Measurements from ENCODE around the gene DEPDC5. TPM values are rescaled to one million over a fixed set of nuclear protein-coding genes. Genes with fewer than 3 reads are reported as not detected.
"Not testable (repeated sequence)": the region's sequence is repeated elsewhere in the genome, so short reads cannot be mapped to it uniquely, and the experiment has no call there.

Gene DEPDC5
- total RNA-seq, 1 experiment from 2014 or later, result 13.7 TPM

DNA sequence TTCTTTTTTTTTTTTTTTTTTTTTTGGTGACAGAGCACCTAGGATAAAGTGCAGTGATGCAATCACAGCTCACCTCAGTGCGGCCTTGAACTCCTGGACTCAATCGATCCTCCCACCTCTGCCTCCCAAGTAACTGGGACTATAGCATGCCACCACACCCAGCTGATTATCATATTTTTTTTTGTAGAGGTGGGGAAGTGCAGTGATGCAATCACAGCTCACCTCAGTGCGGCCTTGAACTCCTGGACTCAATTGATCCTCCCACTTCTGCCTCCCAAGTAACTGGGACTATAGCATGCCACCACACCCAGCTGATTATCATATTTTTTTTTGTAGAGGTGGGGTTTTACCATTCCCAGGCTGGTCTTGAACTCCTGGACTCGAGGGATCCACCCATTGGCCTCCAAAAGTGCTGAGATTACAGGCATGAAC is 61.6 kb downstream of the DEPDC5 start:
- not testable (repeated sequence) for DNase-seq; H3K4me3 ChIP-seq (ENCODE audit: insufficient read depth, low read depth, low read length); H3K27me3 ChIP-seq (ENCODE audit: control insufficient read depth, insufficient read depth, low read length); H3K36me3 ChIP-seq (replicated peaks; ENCODE audit: control insufficient read depth, insufficient read depth, low read length)

DNA sequence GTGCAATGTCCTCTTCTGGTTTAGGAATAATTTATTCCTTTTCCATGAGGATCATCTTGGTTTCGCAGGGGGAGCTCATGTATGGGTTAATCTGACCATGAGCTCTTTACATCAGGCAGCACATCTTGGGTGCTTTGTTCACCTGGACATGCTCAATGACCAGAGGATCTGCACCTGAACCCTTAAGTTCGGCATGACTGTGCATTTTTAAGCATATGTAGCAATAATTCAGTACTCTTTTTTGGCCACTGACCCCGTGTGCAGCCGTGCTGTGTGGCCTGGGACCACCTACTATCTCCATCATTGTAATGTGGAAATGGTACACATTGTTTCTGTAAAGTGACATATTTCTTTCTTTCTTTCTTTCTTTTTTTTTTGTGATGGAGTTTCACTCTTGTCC is 62.9 kb downstream of the DEPDC5 start:
- no peak for DNase-seq
- Histone ChIP-seq H3K4me3 (ENCODE audit: insufficient read depth, low read depth, low read length) (no peak overlapping the region), H3K27me3 (ENCODE audit: control insufficient read depth, insufficient read depth, low read length) (no peaks in the 10 kb centered on the region), H3K36me3 (replicated peaks; ENCODE audit: control insufficient read depth, insufficient read depth, low read length) (peaks cover 7% of the 10 kb centered on the region)

GRCh38 chr22:31818481-31819392 is 64.9 kb downstream of the DEPDC5 start:
- DNase-seq, result peak; percentile 13
- no peak overlapping the region for H3K4me3 ChIP-seq (ENCODE audit: insufficient read depth, low read depth, low read length)
- no peaks in the 10 kb centered on the region for H3K27me3 ChIP-seq (ENCODE audit: control insufficient read depth, insufficient read depth, low read length)
- H3K36me3 ChIP-seq (replicated peaks; ENCODE audit: control insufficient read depth, insufficient read depth, low read length), result peaks cover 10% of the 10 kb centered on the region

DNA sequence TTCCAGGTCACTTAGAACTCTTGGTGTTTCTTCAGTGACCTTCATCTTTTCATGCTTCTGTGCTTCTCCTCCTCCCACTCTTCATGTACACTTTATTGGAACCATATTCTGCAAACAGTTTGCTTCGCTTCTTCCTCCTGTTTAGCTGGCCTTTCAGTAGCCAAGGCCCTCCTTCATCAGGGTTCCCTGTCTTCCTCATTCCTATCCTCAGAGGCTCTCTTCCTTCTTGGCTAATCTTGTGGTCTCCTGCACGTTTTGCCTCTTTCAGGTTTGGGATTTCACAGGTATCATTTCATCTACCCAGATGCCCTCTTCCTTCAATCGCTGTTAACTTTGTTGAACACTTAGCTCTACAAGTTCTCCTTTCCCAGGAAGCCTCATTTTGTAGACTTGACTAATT is 66.8 kb downstream of the DEPDC5 start:
- no peak overlapping the region for H3K4me3 ChIP-seq (ENCODE audit: insufficient read depth, low read depth, low read length)
- DNase-seq, result no peak
- no peaks in the 10 kb centered on the region for H3K27me3 ChIP-seq (ENCODE audit: control insufficient read depth, insufficient read depth, low read length)
- H3K36me3 ChIP-seq (replicated peaks; ENCODE audit: control insufficient read depth, insufficient read depth, low read length), result peaks cover 9% of the 10 kb centered on the region

GRCh38 chr22:31821572-31821971 is 67.8 kb downstream of the DEPDC5 start:
- no peak overlapping the region for H3K4me3 ChIP-seq (ENCODE audit: insufficient read depth, low read depth, low read length)
- no peak for DNase-seq
- no peaks in the 10 kb centered on the region for H3K27me3 ChIP-seq (ENCODE audit: control insufficient read depth, insufficient read depth, low read length)
- H3K36me3 ChIP-seq (replicated peaks; ENCODE audit: control insufficient read depth, insufficient read depth, low read length), result peaks cover 9% of the 10 kb centered on the region

DNA sequence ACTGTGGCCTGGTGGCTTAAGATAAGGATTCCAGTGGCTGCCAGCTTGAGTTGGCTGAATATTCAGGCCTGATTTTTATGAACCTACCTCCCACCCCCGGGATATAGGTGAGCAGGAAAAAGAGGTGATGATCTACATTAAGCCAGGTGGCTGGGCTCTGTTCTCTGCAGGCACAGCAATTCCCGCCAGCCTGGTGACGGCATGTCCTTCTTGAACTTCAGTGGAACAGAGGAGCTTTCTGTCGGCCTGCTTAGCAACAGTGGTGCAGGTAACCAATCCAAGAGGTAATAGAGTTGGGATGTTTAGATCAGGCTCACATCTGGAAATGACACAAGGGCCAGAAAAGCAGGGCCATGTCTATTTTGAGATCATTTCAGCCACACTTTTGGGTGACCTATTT is 68.7 kb downstream of the DEPDC5 start:
- Histone ChIP-seq H3K36me3 (replicated peaks; ENCODE audit: control insufficient read depth, insufficient read depth, low read length) (peaks cover 9% of the 10 kb centered on the region), H3K4me3 (ENCODE audit: insufficient read depth, low read depth, low read length) (no peak overlapping the region), H3K27me3 (ENCODE audit: control insufficient read depth, insufficient read depth, low read length) (no peaks in the 10 kb centered on the region)
- DNase-seq, result no peak

GRCh38 chr22:31825513-31825912 is 71.7 kb downstream of the DEPDC5 start:
- DNase-seq, result no peak
- peaks cover 5% of the 10 kb centered on the region for H3K36me3 ChIP-seq (replicated peaks; ENCODE audit: control insufficient read depth, insufficient read depth, low read length)
- no peak overlapping the region for H3K4me3 ChIP-seq (ENCODE audit: insufficient read depth, low read depth, low read length)
- H3K27me3 ChIP-seq (ENCODE audit: control insufficient read depth, insufficient read depth, low read length), result no peaks in the 10 kb centered on the region

DNA sequence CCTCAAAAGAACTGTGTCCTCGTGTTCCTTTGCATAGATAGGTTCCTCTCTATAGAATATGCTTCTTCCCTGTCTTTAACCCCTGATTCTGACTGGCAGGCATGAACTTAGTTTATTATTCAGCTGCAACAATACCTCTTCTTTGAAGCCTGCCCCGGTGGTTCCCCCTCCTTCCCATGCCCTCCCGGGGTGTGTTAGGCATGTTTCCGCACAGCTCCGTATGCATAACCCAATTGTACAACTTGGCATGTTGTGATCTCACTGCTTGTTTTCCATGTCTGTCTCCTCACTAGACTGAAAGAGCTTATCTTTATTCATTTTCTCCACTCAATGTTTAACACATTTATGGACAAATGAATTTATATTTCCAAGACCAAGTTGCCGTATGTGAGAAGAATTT is 72.6 kb downstream of the DEPDC5 start:
- Histone ChIP-seq H3K27me3 (ENCODE audit: control insufficient read depth, insufficient read depth, low read length) (no peaks in the 10 kb centered on the region), H3K36me3 (replicated peaks; ENCODE audit: control insufficient read depth, insufficient read depth, low read length) (peaks cover 4% of the 10 kb centered on the region), H3K4me3 (ENCODE audit: insufficient read depth, low read depth, low read length) (no peak overlapping the region)
- DNase-seq, result no peak

DNA sequence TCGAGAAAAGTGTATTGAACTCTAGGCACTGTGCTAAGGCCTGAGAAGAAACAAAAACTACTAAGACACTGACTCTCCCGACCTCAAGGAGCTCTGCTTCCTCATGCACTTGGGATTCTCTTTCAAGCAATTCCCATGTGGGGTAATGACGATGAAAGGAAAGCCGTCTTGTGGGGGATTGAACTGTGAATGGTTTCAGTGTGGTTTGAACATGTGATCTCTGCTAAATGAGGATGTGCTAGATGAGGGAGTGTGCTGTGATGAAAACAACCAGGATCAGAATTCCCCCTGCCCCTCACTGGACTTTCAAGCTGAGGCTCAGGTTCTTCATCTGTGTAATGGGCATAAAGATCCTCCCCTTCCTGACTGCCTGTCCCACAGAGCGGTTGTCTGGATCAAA is 74.9 kb downstream of the DEPDC5 start:
- Histone ChIP-seq H3K27me3 (ENCODE audit: control insufficient read depth, insufficient read depth, low read length) (no peaks in the 10 kb centered on the region), H3K4me3 (ENCODE audit: insufficient read depth, low read depth, low read length) (no peak overlapping the region), H3K36me3 (replicated peaks; ENCODE audit: control insufficient read depth, insufficient read depth, low read length) (no peaks in the 10 kb centered on the region; the same call in 1 of the 2 replicates)
- no peak for DNase-seq

DNA sequence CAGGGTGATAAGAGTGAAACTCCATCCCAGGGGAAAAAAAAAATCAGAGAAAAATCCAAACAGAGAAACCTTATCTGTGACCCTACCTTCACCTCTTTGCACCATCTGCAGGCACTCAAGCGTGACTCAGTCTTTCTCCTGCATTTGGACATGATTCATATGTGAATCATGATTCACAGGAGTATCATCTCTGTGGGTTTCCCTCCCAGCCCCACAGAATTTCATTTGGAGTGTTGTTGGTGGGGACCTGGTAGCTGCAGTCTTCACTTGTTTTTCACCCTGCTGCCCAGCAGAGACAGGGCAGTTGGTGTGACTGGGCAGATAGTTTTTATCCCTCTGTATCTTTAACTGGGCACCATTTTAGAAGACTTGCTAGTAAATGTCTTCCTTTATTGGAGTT is 75.7 kb downstream of the DEPDC5 start:
- Histone ChIP-seq H3K4me3 (ENCODE audit: insufficient read depth, low read depth, low read length) (no peak overlapping the region), H3K27me3 (ENCODE audit: control insufficient read depth, insufficient read depth, low read length) (no peaks in the 10 kb centered on the region), H3K36me3 (replicated peaks; ENCODE audit: control insufficient read depth, insufficient read depth, low read length) (no peaks in the 10 kb centered on the region; the same call in none of the 2 replicates)
- no peak for DNase-seq

GRCh38 chr22:31830721-31831070 is 76.9 kb downstream of the DEPDC5 start:
- Histone ChIP-seq H3K4me3 (ENCODE audit: insufficient read depth, low read depth, low read length) (no peak overlapping the region), H3K36me3 (replicated peaks; ENCODE audit: control insufficient read depth, insufficient read depth, low read length) (no peaks in the 10 kb centered on the region; the same call in none of the 2 replicates), H3K27me3 (ENCODE audit: control insufficient read depth, insufficient read depth, low read length) (no peaks in the 10 kb centered on the region)
- no peak for DNase-seq

- H3K36me3 ChIP-seq (replicated peaks; ENCODE audit: control insufficient read depth, insufficient read depth, low read length), result no peaks in the 10 kb centered on the region; the same call in none of the 2 replicates
- no peaks in the 10 kb centered on the region for H3K27me3 ChIP-seq (ENCODE audit: control insufficient read depth, insufficient read depth, low read length)
- no peak for DNase-seq
- H3K4me3 ChIP-seq (ENCODE audit: insufficient read depth, low read depth, low read length), result no peak overlapping the region
These were observed 80.1 kb downstream of the DEPDC5 start for GRCh38 chr22:31833930-31834329.

- peak; percentile 16 for DNase-seq
- peaks cover 1% of the 10 kb centered on the region for H3K36me3 ChIP-seq (replicated peaks; ENCODE audit: control insufficient read depth, insufficient read depth, low read length)
- H3K27me3 ChIP-seq (ENCODE audit: control insufficient read depth, insufficient read depth, low read length), result no peaks in the 10 kb centered on the region
- H3K4me3 ChIP-seq (ENCODE audit: insufficient read depth, low read depth, low read length), result no peak overlapping the region
These were observed 82.2 kb downstream of the DEPDC5 start for GRCh38 chr22:31836010-31836409.

- no peak overlapping the region for H3K4me3 ChIP-seq (ENCODE audit: insufficient read depth, low read depth, low read length)
- no peaks in the 10 kb centered on the region for H3K27me3 ChIP-seq (ENCODE audit: control insufficient read depth, insufficient read depth, low read length)
- peaks cover 3% of the 10 kb centered on the region; the same call in 1 of the 2 replicates for H3K36me3 ChIP-seq (replicated peaks; ENCODE audit: control insufficient read depth, insufficient read depth, low read length)
- no peak for DNase-seq
These were observed 85.1 kb downstream of the DEPDC5 start for GRCh38 chr22:31838917-31839316.

DNA sequence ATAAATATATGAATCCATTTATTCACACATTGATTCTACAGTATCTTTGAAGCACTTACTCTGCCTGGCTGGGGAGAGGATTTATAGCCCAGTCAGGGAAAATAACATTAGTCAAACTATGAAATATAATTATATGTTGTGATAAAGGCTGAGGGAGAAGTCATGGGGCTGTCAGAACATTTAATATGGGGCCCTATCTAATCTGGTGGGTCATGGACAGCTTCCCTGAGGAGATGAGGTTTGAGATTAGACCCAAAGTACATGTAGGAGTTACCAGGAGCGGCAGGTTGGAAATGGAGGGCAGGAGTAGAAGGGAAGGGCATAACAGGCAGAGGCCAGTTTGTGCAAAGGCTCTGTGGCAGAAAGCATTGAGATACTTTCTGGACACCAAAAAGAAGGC is 86.2 kb downstream of the DEPDC5 start:
- Histone ChIP-seq H3K4me3 (ENCODE audit: insufficient read depth, low read depth, low read length) (no peak overlapping the region), H3K36me3 (replicated peaks; ENCODE audit: control insufficient read depth, insufficient read depth, low read length) (peaks cover 4% of the 10 kb centered on the region; the same call in 1 of the 2 replicates), H3K27me3 (ENCODE audit: control insufficient read depth, insufficient read depth, low read length) (no peaks in the 10 kb centered on the region)
- DNase-seq, result no peak

All from H7 (cell line).